ENCODE measurements around the gene CRYBA2. TPM values are rescaled to one million over a fixed set of nuclear protein-coding genes. Genes with fewer than 3 reads are reported as not detected.

The CRYBA2 gene
- total and polyA plus RNA-seq, 2 of the 8 experiments (the other 6 are each of a cell fraction or from before 2014, with no cell fraction given), result not detected

DNA sequence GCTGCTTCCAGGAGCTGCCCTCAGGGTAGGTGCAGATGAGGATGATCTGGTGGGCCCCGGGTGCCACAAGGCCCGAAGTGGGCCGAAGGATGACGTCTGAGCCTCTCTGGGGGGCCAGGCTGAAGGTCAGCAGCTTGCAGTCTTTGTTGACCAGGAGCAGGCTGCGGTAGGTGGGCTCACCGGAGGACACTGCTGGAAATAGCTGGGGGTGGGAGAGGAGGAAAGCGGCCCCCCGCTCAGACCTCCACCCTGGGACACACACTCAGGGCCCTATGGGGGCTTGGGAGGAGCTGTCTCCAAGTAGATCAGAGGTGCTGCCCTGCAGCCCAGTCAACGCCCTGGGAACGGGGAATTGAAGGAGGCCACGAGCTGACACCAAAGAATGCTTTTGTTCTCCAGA is 30.8 kb upstream of the CRYBA2 start:
- Histone ChIP-seq H3K9ac (replicated peaks in 1 of 4; ENCODE audit: extremely low read depth in 1 of 4, low read depth in 3 of 4, low read length in 3 of 4) (no peak overlapping the region), H4K91ac (replicated peaks; ENCODE audit: insufficient read length, low read length) (no peak overlapping the region), H3K27me3 (replicated peaks in 1 of 4; ENCODE audit: control insufficient read depth in 3 of 4, extremely low read depth in 1 of 4, insufficient read depth in 3 of 4, low read length in 3 of 4) (peaks cover 0 to under 1% (median 0%) of the 10 kb centered on the region in 4 experiments; a peak in 3 of 7 replicates), H2BK120ac (replicated peaks; ENCODE audit: low read depth, low read length) (no peak overlapping the region), H3K9me3 (ENCODE audit: insufficient read depth in 2 of 2, low read depth in 1 of 2, low read length in 1 of 2) (no peaks in the 10 kb centered on the region), H3K14ac (ENCODE audit: insufficient read length) (no peak overlapping the region), H4K20me1 (replicated peaks in 1 of 2; ENCODE audit: control insufficient read depth in 1 of 2, insufficient read depth in 2 of 2, low read length in 2 of 2) (peaks cover 0 to 1% of the 10 kb centered on the region in 2 experiments), H2AFZ (ENCODE audit: low read length) (no peak overlapping the region), H3K79me2 (ENCODE audit: control insufficient read depth in 1 of 2, insufficient read depth in 2 of 2, low read length in 2 of 2) (no peaks in the 10 kb centered on the region), H2AK5ac (ENCODE audit: low read depth, low read length) (no peak overlapping the region), H2BK5ac (ENCODE audit: low read depth, low read length) (no peak overlapping the region), H3K4ac (replicated peaks; ENCODE audit: insufficient read length, low read depth, low read length) (no peak overlapping the region), H3K4me3 (ENCODE audit: extremely low read depth in 1 of 4, insufficient read depth in 2 of 4, low read depth in 3 of 4, low read length in 4 of 4) (no peak overlapping the region), H3K4me2 (ENCODE audit: insufficient read depth in 1 of 2, low read depth in 2 of 2, low read length in 2 of 2) (no peak overlapping the region; a peak in 1 of 4 replicates), H2BK20ac (ENCODE audit: low read length) (no peak overlapping the region), H2BK12ac (ENCODE audit: low read depth, low read length) (no peak overlapping the region), H3K18ac (ENCODE audit: extremely low read depth, low read length) (no peak overlapping the region), H3K36me3 (ENCODE audit: control insufficient read depth in 2 of 4, insufficient read depth in 4 of 4, low read length in 3 of 4) (no peaks in the 10 kb centered on the region), H3K79me1 (ENCODE audit: low read depth, low read length) (no peaks in the 10 kb centered on the region), H3K56ac (replicated peaks; ENCODE audit: insufficient read length, low read depth, low read length) (no peak overlapping the region), H3K23ac (ENCODE audit: insufficient read length) (no peak overlapping the region), H3K23me2 (ENCODE audit: low read depth, low read length) (no peaks in the 10 kb centered on the region), H4K8ac (ENCODE audit: extremely low read depth, insufficient read depth, low read length) (no peak overlapping the region; the same call in 1 of the 2 replicates), H3K27ac (ENCODE audit: low read depth, low read length) (no peak overlapping the region), H4K5ac (ENCODE audit: insufficient read length, low read depth, low read length) (no peak overlapping the region), H2BK15ac (ENCODE audit: low read length) (no peak overlapping the region), H3K4me1 (replicated peaks in 1 of 4; ENCODE audit: control insufficient read depth in 3 of 4, insufficient read depth in 4 of 4, low read length in 3 of 4) (no peaks in the 10 kb centered on the region)
- ChIA-PET CTCF (ENCODE audit: partially characterized antibody) (interaction anchor here (1.1 to 45.5 kb wide), 8 partner anchors 14 to 130 kb away, joined by 3 to 1006 read pairs (median 102); partner anchors contain the start of genes CFAP65, CRYBA2, IHH and NHEJ1), POLR2A (ENCODE audit: partially characterized antibody) (interaction anchor here (1.5 to 1.8 kb wide), 2 partner anchors 14 to 195 kb away, joined by 3 to 5 read pairs; partner anchors contain the start of gene ABCB6)
- no peak for DNase-seq (ENCODE audit: low read depth in 1 of 2, low spot score in 2 of 2)
- WGBS, 2 experiments (ENCODE audit: extremely low coverage in 1 of 2, insufficient coverage in 1 of 2, insufficient read length in 1 of 2, insufficient replicate concordance in 2 of 2, low coverage in 1 of 2, low lambda C conversion rate in 2 of 2, missing lambda C conversion rate in 1 of 2), result 88% methylated on average over 9 of the region's 11 CpGs; no CpG with 5 or more reads in 1 of the 2 experiments
- FAIRE-seq, result no peak
